Natural killer cell treated with Interleukin-12 subunit alpha and Interleukin-12 subunit beta and Interleukin-15 and Interleukin-18, amount 100 ng/mL, for 72 hours (primary cell): ENCODE measurements around the gene RUNX1. TPM values are rescaled to one million over a fixed set of nuclear protein-coding genes. Genes with fewer than 3 reads are reported as not detected.

Experiments
- ATAC-seq, 2 donors: fragments of 150-1000 bp; cut with Tn5 transposase in 1 of 2; sonication (Bioruptor Pico), chemical (Tn5 transposase) in 1 of 2; 2 replicates each; pipeline ENCODE4 v1.10.0; 2021
- DNase-seq: peaks from one replicate; pipeline ENCODE4 v3.0.0; 2022; ENCODE audit warnings: low spot score
- H3K27ac Mint-ChIP-seq, 2 donors: 1 replicate in 1 of 2; 2 replicates in 1 of 2; pipeline ENCODE4 v1.8.0; 2022; ENCODE audit warnings: mixed read lengths in 2 of 2, mild to moderate bottlenecking in 1 of 2, moderate library complexity in 1 of 2
- H3K27me3 Mint-ChIP-seq, 2 donors: 1 replicate in 1 of 2; 2 replicates in 1 of 2; pipeline ENCODE4 v1.8.0; 2022; ENCODE audit warnings: mixed read lengths in 2 of 2
- H3K36me3 Mint-ChIP-seq: one replicate; pipeline ENCODE4 v1.8.0; 2022; ENCODE audit warnings: mixed read lengths
- H3K4me1 Mint-ChIP-seq, 2 donors: 1 replicate in 1 of 2; 2 replicates in 1 of 2; pipeline ENCODE4 v1.8.0; 2022; ENCODE audit warnings: low read depth in 2 of 2, mixed read lengths in 2 of 2, mild to moderate bottlenecking in 1 of 2
- H3K4me3 Mint-ChIP-seq: one replicate; pipeline ENCODE4 v1.8.0; 2022; ENCODE audit warnings: mixed read lengths
- H3K9me3 Mint-ChIP-seq: 2 replicates; pipeline ENCODE4 v1.8.0; 2022; ENCODE audit warnings: mixed read lengths
- total RNA-seq, 2 donors: library from RNA; stranded (reverse); gene quantifications; one replicate each; pipeline ENCODE4 v1.2.3, GENCODE V29; 2022

The RUNX1 gene
- total RNA-seq, 2 donors from 2014 or later, result 67.8 to 121 TPM

DNA sequence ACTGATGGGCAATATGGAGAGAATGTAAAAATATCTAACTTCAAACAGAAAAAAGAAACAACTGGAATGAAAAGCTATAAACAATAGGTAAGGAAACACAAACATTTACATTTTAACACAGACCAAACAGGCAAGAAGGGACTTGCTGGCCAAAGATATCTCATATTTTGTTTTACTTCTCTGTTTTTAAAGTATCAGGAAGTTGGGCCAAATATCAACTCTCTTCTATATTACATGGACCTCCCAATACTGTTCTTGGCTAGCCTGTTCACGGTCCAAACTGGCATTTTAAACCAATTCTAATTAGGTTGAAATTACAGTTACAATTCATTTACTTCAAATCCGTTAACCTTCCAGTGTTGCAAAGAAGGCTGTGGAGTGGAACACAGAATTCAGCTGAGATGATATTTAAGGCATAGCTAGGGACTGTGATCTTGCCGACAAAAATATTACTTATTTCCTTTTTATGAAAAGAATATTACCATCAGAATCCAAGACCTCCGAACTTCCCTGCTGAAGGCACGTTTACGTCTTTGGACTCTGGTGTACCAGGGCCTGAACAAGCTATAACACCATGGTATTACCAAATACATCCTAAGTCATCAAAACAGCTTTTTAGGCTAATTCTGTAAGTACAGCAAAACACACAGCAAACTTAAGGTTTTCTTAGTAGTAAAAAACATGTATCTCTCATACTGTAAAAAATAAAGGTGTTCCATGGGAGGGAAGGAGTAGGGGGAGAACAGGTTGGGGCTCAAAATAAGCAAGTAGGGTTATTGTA is 165.4 kb downstream of the RUNX1 start:
- peaks cover 15% of the 10 kb centered on the region for H3K36me3 Mint-ChIP-seq
- H3K9me3 Mint-ChIP-seq, result no peaks in the 10 kb centered on the region
- ATAC-seq, result no peak
- peaks cover 51 to 58% of the 10 kb centered on the region in 2 donors for H3K4me1 Mint-ChIP-seq
- H3K27ac Mint-ChIP-seq, result peak overlapping the region; percentile 99 to 100
- H3K27me3 Mint-ChIP-seq, result no peaks in the 10 kb centered on the region
- peak overlapping the region; percentile 98 for H3K4me3 Mint-ChIP-seq
- DNase-seq, result no peak

DNA sequence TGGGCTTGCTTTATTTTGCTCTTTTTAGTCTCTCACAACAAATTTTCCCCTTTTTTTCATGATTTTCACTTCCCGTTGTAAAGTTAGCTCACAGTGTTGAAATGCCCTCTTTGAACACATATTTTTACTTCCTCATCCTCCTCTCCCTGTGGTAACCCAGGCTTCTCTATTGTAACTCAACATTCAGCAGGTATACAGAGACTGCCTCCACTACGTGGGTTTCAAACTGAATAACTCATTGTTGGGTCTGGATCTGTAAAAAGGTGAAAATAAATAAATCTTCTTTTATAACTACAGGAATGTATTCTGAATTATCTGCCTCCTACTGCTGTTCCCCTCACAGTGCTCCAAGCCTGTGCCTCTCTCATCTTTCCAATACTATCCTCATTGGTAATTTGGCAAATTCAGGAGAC is 166.4 kb downstream of the RUNX1 start:
- Mint-ChIP-seq H3K36me3 (peaks cover 24% of the 10 kb centered on the region), H3K27ac (peak overlapping the region; percentile 99 to 100), H3K4me3 (peak overlapping the region; percentile 98), H3K27me3 (no peaks in the 10 kb centered on the region), H3K9me3 (no peaks in the 10 kb centered on the region), H3K4me1 (peaks cover 49 to 51% of the 10 kb centered on the region in 2 donors)
- ATAC-seq, result no peak
- DNase-seq, result no peak

DNA sequence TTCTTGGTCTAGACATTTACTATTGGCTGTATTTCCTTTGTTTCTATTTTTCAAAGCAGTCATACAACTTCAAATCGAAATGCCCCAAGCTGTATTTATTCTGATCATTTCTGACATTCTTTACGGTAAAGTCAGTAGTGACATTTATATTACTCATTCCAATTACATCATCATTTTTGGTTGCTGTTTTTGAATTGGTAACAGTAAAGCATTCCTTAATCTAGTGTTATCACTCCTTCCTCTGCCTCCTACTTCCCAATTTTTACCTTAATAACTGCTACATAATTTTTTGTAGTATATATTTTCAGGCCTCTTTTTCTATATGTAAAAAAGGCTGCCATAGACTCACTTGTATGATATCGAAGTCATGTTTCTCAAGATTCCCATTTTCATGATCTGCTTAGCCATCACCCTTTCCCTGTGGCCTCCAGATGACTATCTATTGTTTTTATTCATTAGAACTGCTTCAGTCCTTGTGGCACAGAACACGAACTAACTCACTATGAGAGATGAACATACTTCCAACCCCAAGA is 167.2 kb downstream of the RUNX1 start:
- DNase-seq (no peak), ATAC-seq (no peak)
- Mint-ChIP-seq H3K9me3 (no peaks in the 10 kb centered on the region), H3K27me3 (no peaks in the 10 kb centered on the region), H3K27ac (peak overlapping the region; percentile 99 to 100), H3K36me3 (peaks cover 25% of the 10 kb centered on the region), H3K4me1 (peaks cover 45% of the 10 kb centered on the region in 2 donors), H3K4me3 (peak overlapping the region; percentile 98)

DNA sequence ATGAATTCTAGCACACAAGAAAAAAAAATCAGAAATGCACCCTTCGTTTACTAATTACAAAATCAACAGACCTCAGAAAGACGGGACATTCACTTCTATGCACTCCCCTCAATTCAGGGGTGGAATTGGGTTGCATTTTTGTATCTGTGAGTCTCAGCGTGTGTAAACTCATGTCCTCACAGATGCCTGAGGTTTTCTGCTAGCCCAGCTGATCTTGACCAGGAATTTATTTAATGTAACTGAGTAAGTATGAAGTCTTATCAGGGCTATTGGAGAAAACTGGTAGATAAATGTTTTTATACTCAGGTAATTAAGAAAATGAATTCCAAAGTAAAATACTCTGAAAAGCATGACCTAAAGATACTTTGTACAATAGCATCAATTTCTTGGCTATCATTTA is 167.7 kb downstream of the RUNX1 start:
- Mint-ChIP-seq H3K36me3 (peaks cover 25% of the 10 kb centered on the region), H3K9me3 (no peaks in the 10 kb centered on the region), H3K4me3 (peak overlapping the region; percentile 98), H3K4me1 (peaks cover 45% of the 10 kb centered on the region in 2 donors), H3K27ac (peak overlapping the region in 1 of 2 donors; percentile 99), H3K27me3 (no peaks in the 10 kb centered on the region)
- DNase-seq (no peak), ATAC-seq (no peak)

DNA sequence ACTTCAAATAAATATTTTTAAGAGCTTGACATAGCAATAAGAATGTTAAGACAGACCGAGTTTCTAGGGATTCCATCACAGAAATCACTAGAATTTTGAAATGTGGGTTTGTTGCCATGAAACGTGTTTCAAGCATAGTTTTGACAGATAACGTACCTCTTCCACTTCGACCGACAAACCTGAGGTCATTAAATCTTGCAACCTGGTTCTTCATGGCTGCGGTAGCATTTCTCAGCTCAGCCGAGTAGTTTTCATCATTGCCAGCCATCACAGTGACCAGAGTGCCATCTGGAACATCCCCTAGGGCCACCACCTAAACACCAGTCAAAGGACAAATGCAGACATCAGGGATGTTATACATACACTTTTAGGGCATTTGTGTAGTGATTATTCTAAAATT is 168.7 kb downstream of the RUNX1 start:
- ATAC-seq, result no peak
- H3K4me1 Mint-ChIP-seq, result peaks cover 45 to 50% of the 10 kb centered on the region in 2 donors
- no peak overlapping the region for H3K27ac Mint-ChIP-seq
- no peak for DNase-seq
- H3K36me3 Mint-ChIP-seq, result peaks cover 32% of the 10 kb centered on the region
- H3K4me3 Mint-ChIP-seq, result no peak overlapping the region
- no peaks in the 10 kb centered on the region for H3K9me3 Mint-ChIP-seq
- no peaks in the 10 kb centered on the region for H3K27me3 Mint-ChIP-seq

DNA sequence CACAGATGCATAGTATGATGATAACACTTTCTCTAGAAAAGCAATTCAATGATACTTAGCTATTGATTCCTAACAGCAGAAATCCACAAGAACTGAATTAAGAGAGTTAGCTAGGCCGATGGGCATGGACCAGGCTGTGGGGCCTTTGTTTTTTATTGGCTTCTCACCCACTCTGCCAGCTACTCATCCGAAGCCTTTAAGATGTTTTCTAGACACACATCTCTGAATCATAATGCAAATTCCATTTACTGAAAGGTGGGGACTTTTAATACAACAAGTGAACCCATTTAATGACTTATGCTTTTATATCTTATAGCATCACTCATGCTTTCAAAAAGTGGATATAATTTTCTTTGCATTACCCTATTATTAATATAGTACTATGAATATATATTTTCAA is 170.2 kb downstream of the RUNX1 start:
- no peak overlapping the region for H3K4me3 Mint-ChIP-seq
- H3K4me1 Mint-ChIP-seq, result peaks cover 40 to 54% of the 10 kb centered on the region in 2 donors
- DNase-seq (no peak), ATAC-seq (no peak)
- H3K9me3 Mint-ChIP-seq, result no peaks in the 10 kb centered on the region
- peaks cover 41% of the 10 kb centered on the region for H3K36me3 Mint-ChIP-seq
- H3K27me3 Mint-ChIP-seq, result no peaks in the 10 kb centered on the region
- H3K27ac Mint-ChIP-seq, result peak overlapping the region in 1 of 2 donors; percentile 25

DNA sequence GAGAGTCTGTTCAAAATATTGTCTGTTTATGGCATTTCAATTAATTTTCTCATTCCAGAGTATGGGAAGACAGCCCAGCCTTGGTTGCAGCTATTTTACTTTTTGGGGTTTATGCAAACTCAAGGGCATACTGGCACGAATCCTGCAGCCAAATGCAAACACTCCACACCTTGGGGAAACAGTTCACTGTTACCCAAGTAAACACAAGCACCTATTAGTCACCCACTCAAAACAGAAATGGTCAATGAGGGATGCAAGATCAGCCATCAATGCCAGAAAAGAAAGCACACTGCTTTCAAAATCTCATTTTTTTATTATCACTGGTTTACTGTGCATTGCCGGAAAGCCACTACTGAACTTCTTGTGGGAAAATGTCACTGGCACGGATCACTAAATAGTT is 170.6 kb downstream of the RUNX1 start:
- Mint-ChIP-seq H3K27ac (peak overlapping the region in 1 of 2 donors; percentile 25), H3K36me3 (peaks cover 44% of the 10 kb centered on the region), H3K27me3 (no peaks in the 10 kb centered on the region), H3K9me3 (no peaks in the 10 kb centered on the region), H3K4me3 (no peak overlapping the region), H3K4me1 (peaks cover 37 to 52% of the 10 kb centered on the region in 2 donors)
- DNase-seq (no peak), ATAC-seq (no peak)

DNA sequence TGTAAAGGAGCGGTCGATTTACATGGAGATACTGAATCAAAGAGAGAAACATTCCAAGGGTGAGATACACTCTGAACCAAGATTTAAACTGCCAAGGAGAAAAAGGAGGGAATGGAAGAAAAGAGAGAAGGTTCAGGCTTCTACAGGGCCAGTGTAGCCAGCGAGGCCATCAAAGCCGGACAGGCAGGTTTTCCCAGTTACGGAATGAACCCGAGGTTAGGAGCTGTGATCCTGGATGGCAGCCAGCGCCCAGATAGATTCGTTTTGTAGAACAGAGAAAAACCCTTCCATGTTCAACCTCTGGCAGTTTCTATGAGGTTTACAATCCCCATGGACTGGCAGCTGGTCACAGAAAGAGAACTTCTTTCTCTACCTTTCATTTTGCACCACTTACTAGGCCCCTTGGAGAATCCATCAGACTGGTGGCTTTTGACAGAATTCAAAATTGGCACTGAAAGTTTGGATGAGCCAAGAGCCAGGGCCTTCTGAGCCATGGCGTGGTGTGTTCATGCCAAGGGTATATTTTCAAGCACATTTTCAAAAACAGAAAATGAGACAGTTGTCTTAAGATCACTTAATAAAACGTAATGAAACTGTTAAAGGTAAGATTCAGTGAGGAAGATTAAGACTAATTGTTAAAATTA is 171.5 kb downstream of the RUNX1 start:
- Mint-ChIP-seq H3K4me3 (peak overlapping the region; percentile 27), H3K36me3 (peaks cover 43% of the 10 kb centered on the region), H3K4me1 (peaks cover 32 to 46% of the 10 kb centered on the region in 2 donors), H3K27ac (peak overlapping the region in 1 of 2 donors; percentile 71), H3K9me3 (no peaks in the 10 kb centered on the region), H3K27me3 (no peaks in the 10 kb centered on the region)
- no peak for ATAC-seq
- no peak for DNase-seq

DNA sequence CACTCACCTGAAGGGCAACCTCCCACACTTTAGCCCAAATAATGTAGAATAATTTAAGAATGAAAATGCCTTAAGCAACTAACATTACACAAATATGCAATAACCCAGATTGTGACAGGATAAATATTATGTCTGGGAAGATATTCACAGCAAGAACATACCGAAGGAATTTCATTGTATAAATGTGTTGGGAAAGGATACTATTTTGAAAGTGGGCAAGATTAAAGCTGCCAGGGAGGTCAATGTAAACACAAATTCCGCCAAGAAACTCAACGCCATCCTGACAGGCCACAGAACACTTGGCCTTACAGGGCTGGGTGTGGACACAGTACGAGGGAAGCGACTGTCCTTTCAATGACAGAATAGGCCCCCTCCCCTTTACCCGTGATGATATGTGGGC is 173.3 kb downstream of the RUNX1 start:
- peak overlapping the region in 1 of 2 donors; percentile 13 for H3K27ac Mint-ChIP-seq
- peaks cover 25 to 36% of the 10 kb centered on the region in 2 donors for H3K4me1 Mint-ChIP-seq
- no peaks in the 10 kb centered on the region for H3K27me3 Mint-ChIP-seq
- H3K4me3 Mint-ChIP-seq, result no peak overlapping the region
- DNase-seq (no peak), ATAC-seq (no peak)
- H3K36me3 Mint-ChIP-seq, result peaks cover 42% of the 10 kb centered on the region
- no peaks in the 10 kb centered on the region for H3K9me3 Mint-ChIP-seq

DNA sequence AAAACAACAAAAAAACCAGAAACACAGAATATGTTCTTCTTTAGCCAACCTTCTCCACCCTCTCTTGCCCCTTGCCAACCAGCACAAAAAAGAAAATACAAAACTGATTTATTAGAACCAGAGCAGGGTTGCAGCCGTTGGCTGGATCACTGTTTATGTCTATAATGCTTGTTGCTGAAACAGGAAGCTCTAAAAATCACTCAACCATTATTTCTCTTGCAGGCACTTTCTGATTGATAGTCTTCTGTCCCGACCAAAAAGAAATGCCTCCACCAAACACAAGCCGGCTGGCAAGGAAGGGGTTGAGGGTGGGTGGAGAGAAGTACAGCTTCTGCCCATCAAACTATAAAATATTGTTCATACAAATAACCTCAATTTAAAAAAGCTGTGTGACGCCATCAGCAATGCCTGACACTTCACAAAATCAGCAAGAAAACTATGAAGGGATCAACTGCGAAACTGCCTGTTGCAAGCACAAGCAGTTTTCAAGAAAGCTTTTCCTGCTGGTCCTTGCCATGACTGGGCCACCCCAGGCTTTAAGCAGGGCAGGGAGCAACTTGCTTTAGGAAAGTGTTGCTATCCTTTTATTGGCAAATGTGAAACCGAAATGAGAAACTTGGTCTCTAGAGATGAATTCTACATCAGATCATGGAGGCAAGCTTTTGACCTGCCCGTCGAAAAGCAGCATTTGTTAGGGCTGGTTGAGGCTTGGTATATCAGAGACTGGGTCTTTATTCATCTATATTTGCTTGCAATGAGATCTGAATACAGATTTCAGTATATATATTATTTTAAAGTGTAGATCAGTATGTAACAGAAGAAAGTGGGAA is 174.2 kb downstream of the RUNX1 start:
- Mint-ChIP-seq H3K27me3 (no peaks in the 10 kb centered on the region), H3K4me1 (peaks cover 22 to 34% of the 10 kb centered on the region in 2 donors), H3K36me3 (peaks cover 40% of the 10 kb centered on the region), H3K4me3 (no peak overlapping the region), H3K27ac (peak overlapping the region; percentile 13 to 45), H3K9me3 (no peaks in the 10 kb centered on the region)
- ATAC-seq, result no peak
- DNase-seq, result no peak

DNA sequence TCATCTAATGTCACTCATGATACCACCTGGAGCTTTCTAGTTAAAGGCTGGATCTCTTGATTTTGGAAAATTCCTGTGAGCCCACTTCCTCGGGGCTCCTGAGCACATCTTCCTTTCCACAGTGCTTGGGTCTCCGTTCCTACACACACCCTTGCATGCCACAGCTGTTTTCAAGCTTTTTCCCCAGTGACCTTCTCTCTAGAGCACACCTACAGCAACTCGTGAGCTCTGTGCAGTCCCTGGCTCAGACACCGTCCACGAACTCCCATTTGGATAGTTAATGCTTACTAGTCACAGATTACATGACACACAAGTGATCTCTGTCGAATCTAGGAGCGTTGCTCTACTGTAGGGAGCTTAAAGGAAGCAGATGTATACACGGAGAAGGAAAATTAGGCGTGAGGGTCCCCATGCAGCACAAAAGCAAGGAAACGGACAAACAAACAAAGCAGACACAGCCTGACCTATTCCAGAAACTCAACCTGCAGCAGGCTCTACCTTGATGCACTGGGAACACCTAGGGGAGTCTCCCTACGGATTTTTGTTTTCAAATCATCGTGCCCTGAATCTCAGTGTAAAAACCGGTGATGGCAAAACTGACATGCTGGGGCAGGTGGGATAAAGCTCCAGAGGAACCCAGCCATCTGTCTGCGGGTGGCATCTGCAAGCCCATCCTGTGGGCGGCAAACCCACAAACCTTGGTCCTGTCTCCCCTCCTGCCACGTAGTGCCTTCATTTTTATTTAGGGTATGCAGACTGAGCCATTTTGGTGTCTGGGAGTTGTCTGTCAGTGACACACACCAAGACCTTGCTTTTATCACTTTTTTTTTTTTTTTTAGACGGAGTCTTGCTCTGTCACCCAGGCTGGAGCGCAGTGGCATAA is 177.8 kb downstream of the RUNX1 start:
- DNase-seq (no peak), ATAC-seq (no peak)
- H3K9me3 Mint-ChIP-seq, result no peaks in the 10 kb centered on the region
- H3K4me3 Mint-ChIP-seq, result no peak overlapping the region
- H3K27me3 Mint-ChIP-seq, result no peaks in the 10 kb centered on the region
- H3K4me1 Mint-ChIP-seq, result peaks cover 28 to 57% of the 10 kb centered on the region in 2 donors
- peak overlapping the region in 1 of 2 donors; percentile 24 for H3K27ac Mint-ChIP-seq
- H3K36me3 Mint-ChIP-seq, result peaks cover 37% of the 10 kb centered on the region

DNA sequence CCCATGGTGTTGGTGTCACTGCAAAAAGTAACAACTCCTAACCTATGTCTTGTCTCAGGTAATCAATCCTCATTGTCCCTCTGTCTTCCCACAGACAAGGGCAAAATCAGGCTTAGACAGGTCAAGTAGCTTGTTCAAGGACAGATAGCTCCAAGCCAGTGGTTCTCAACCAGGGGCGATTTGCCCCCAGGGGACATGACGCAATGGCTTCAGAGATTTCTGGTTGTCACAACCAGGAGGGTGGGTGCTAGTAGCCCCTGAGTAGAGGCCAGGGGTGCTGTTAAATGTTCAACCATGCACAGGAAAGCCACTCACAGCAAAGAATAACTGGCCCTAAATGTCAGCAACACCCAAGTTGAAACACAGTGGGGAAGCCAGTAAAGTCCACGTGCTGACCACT is 178.9 kb downstream of the RUNX1 start:
- H3K9me3 Mint-ChIP-seq, result no peaks in the 10 kb centered on the region
- H3K36me3 Mint-ChIP-seq, result peaks cover 32% of the 10 kb centered on the region
- no peaks in the 10 kb centered on the region for H3K27me3 Mint-ChIP-seq
- H3K4me1 Mint-ChIP-seq, result peaks cover 37 to 58% of the 10 kb centered on the region in 2 donors
- H3K4me3 Mint-ChIP-seq, result no peak overlapping the region
- DNase-seq (no peak), ATAC-seq (no peak)
- no peak overlapping the region for H3K27ac Mint-ChIP-seq

DNA sequence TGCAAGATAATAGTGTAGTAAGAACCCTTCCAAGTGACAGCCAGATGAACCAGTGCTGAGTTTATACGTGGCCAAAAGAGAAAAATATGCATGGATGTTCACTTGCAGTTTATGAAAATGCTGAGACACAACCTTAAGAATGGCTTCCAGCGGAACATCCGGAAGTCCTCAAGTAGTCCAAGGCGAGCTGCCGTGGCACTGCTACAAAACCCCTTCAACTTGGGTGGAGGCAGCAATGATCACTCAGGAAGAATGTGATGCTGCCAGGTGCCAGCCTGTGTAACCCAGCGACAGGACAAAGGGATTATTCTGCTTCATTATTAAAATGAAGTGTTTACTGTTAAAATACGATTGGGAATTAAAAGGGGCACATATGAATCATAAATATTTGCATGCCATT is 179.6 kb downstream of the RUNX1 start:
- Mint-ChIP-seq H3K36me3 (peaks cover 35% of the 10 kb centered on the region), H3K4me3 (no peak overlapping the region), H3K27ac (peak overlapping the region in 1 of 2 donors; percentile 70), H3K4me1 (peaks cover 44 to 59% of the 10 kb centered on the region in 2 donors), H3K27me3 (no peaks in the 10 kb centered on the region), H3K9me3 (no peaks in the 10 kb centered on the region)
- ATAC-seq, result no peak
- DNase-seq, result no peak
